Heart right ventricle (tissue), 16 donors: Measurements from ENCODE around the gene VKORC1L1. TPM values are rescaled to one million over a fixed set of nuclear protein-coding genes. Genes with fewer than 3 reads are reported as not detected.

Experiments
- ATAC-seq, 8 donors: fragments of 200-7000 bp; cut with Tn5 transposase; one replicate each; pipeline ENCODE4 v1.9.1; 2020; ENCODE audit warnings: mild to moderate bottlenecking in 8 of 8, moderate library complexity in 8 of 8, moderate number of reproducible peaks in 1 of 8
- DNase-seq, 2 donors: peaks; one replicate each; pipeline ENCODE4 v3.0.0-alpha.2; 2020
- H3K27ac ChIP-seq, 10 donors: fragments of 200-600 bp; sonication (generic) in 2 of 10; one replicate each; pipeline versions ENCODE4 v1.5.0 to v1.8.0; 2020 to 2022; ENCODE audit warnings: mild to moderate bottlenecking in 3 of 10
- H3K27me3 ChIP-seq, 7 donors: fragments of 200-600 bp; one replicate each; pipeline ENCODE4 v1.8.0; 2021 to 2022; ENCODE audit warnings: mild to moderate bottlenecking in 2 of 7
- H3K36me3 ChIP-seq, 9 donors: fragments of 200-600 bp; sonication (generic) in 1 of 9; one replicate each; pipeline versions ENCODE4 v1.5.0 to v1.8.0; 2020 to 2022; ENCODE audit warnings: mild to moderate bottlenecking in 2 of 9
- H3K4me1 ChIP-seq, 9 donors: fragments of 200-600 bp; sonication (generic) in 1 of 9; one replicate each; pipeline versions ENCODE4 v1.5.0 to v1.8.0; 2020 to 2022; ENCODE audit warnings: mild to moderate bottlenecking in 4 of 9
- H3K4me3 ChIP-seq, 10 donors: fragments of 200-600 bp; sonication (generic) in 2 of 10; one replicate each; pipeline versions ENCODE4 v1.5.0 to v1.8.0; 2020 to 2022; ENCODE audit warnings: mild to moderate bottlenecking in 7 of 10, moderate library complexity in 2 of 10
- H3K9me3 ChIP-seq, 11 donors: fragments of 200-600 bp in 10 of 11; sonication (generic) in 2 of 11; one replicate each; pipeline versions ENCODE4 v1.5.0 to v1.8.0; 2013 to 2022; ENCODE audit warnings: mild to moderate bottlenecking in 2 of 11, control low read depth in 1 of 11, moderate library complexity in 1 of 11
- WGBS, 2 donors: extraction: QIAGEN DNeasy Blood & Tissue Kit; methylation state at CpG; one replicate each; pipeline ENCODE4 v1.1.7; 2013; ENCODE audit warnings: inconsistent platforms in 1 of 2; 5-methylcytosine and 5-hydroxymethylcytosine counted together
- intact Hi-C, 10 donors: fragments of 100-400 bp; cut with DNase I; formaldehyde crosslinking; loops; one replicate each; pipeline versions ENCODE4 v1.11.1 to v1.14.2; 2022
- polyA plus RNA-seq, 2 donors: library from polyadenylated mRNA; stranded (reverse); fragments of 200-250 nt; gene quantifications; one replicate each; pipeline ENCODE4 v1.2.3, GENCODE V29; 2013
- total RNA-seq, 10 donors: library from RNA; stranded (reverse); fragmentation: NEBNext Ultra II Directional in 3 of 10; extraction: Animal tissue kit (Norgen Biotek cat#: 25700) in 3 of 10; gene quantifications; one replicate each; pipeline versions ENCODE4 v1.2.1 to v1.2.4, GENCODE V29; 2021 to 2023
- TF ChIP-seq, protein P1 (sequence below), 9 donors: fragments of 200-600 bp; sonication (generic) in 2 of 9; IDR thresholded peaks; one replicate each; pipeline versions ENCODE4 v1.5.0 to v1.8.0; 2021 to 2022; ENCODE audit warnings: antibody characterized with exemption in 9 of 9, mild to moderate bottlenecking in 5 of 9, moderate library complexity in 1 of 9
- donor health status: Arrhythmogenic right ventricular cardiomyopathy.
- donor health status: ischemic (EF 13 %, LVEDD 7.1; RV severe dilation, severe dysfunction).
- donor health status: healthy with polysubstance abuse.
- donor health status: DM: no; HTN: yes; CAD: no.
- donor health status: DM: no; HTN: no; CAD: no.
- donor health status: ischemic (EF 25% LVEDD 6.9; RV normal size, moderate dysfunction).
- donor health status: ischemic (EF 25% LVEDD 5.7; RV mildly dilated, moderate dysfunction).
- donor health status: healthy.
- donor health status: DM: yes; HTN: yes; CAD: no.
- donor health status: Ischemic cardiomyopathy.
- donor health status: ischemic (EF 35%, LVEDD 5.7; RV mildly dilated, moderate dysfunction).
- donor health status: nonischemic (EF 11% LVEDD 7.7; RV severe dilation, severe dysfunction).
- donor health status: DM: yes; HTN: yes; CAD: no.
- donor health status: PGD.
- donor health status: ischemic (EF 29% LVEDD 5.4; RV normal size, mild dysfunction).
- donor health status: nonischemic (EF 23%, LVEDD 6.1; RV moderate dilation, normal function).

VKORC1L1 gene
- total and polyA plus RNA-seq, 12 donors, result 4.4 to 23.8 (median 17.0) TPM

DNA sequence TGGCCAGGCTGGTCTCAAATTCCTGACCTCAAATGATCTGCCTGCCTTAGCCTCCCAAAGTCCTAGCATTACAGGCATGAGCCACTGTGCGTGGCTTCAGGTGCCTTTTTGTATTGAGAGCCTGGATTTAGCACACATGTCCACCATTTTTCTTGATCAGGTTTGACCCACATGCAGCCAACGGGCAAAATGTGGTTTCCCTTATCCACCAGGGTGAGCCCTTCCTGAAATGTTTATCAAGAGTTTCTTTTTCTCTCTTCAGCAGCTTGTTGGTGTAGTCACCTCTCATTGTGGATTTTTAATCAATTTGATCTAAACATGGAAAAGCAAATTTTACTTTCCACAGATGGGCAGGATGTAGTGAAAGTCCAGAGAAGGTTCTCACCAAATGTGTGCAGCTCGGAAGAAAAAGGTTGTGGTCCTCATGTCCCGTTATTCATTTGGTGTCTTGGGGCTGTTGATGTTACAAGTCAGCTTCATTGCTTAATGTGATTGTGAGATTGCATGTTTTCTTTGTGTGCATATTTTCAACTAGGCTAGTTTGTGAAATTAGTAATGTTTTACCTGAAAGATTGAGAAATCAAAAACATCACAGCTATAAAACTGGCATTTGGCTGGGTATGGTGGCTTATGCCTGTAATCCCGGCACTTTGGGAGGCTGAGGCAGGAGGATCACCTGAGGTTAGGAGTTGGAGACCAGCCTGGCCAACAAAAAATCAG lies 80.3 kb downstream of the VKORC1L1 start:
- Histone ChIP-seq H3K27me3 (no peaks in the 10 kb centered on the region), H3K36me3 (peaks cover 0 to 50% (median 3%) of the 10 kb centered on the region in 9 donors), H3K9me3 (no peaks in the 10 kb centered on the region), H3K27ac (no peak overlapping the region), H3K4me3 (no peak overlapping the region), H3K4me1 (no peaks in the 10 kb centered on the region)
- DNase-seq (no peak), ATAC-seq (no peak)
- TF ChIP-seq, protein P1, sequence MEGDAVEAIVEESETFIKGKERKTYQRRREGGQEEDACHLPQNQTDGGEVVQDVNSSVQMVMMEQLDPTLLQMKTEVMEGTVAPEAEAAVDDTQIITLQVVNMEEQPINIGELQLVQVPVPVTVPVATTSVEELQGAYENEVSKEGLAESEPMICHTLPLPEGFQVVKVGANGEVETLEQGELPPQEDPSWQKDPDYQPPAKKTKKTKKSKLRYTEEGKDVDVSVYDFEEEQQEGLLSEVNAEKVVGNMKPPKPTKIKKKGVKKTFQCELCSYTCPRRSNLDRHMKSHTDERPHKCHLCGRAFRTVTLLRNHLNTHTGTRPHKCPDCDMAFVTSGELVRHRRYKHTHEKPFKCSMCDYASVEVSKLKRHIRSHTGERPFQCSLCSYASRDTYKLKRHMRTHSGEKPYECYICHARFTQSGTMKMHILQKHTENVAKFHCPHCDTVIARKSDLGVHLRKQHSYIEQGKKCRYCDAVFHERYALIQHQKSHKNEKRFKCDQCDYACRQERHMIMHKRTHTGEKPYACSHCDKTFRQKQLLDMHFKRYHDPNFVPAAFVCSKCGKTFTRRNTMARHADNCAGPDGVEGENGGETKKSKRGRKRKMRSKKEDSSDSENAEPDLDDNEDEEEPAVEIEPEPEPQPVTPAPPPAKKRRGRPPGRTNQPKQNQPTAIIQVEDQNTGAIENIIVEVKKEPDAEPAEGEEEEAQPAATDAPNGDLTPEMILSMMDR (IDR thresholded peaks at IDR 0.05), result no peak
- intact Hi-C loops, result no loop called here
- 94 to 95% methylated on average over 5 of the region's 5 CpGs for WGBS, 2 donors

DNA sequence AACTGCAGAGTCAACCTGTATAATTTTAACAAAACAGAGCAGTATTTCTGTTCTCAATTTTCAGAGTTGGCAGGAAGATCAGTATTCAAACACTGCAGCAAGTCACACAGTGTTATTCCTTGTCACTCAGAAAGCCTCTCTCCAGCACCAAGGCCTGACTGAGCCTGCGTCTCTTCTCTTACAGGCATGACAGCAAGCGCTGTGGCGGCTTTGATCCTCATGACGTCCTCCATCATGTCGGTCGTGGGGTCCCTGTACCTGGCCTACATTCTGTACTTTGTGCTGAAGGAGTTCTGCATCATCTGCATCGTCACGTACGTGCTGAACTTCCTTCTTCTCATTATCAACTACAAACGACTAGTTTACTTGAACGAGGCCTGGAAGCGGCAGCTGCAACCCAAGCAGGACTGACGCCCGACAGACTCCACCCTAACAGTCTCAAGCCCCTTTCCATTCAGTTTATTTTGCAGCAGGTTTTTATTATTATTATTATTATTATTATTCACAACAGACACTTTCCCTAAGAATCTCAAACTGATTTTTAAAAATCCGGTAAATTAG lies 81.1 kb downstream of the VKORC1L1 start:
- 89 to 91% methylated on average over 15 of the region's 15 CpGs for WGBS, 2 donors
- Histone ChIP-seq H3K4me1 (no peaks in the 10 kb centered on the region), H3K27ac (no peak overlapping the region), H3K9me3 (no peaks in the 10 kb centered on the region), H3K27me3 (no peaks in the 10 kb centered on the region), H3K4me3 (no peak overlapping the region), H3K36me3 (peaks cover 0 to 58% (median 3%) of the 10 kb centered on the region in 9 donors)
- no peak for ATAC-seq
- TF ChIP-seq, protein P1 (IDR thresholded peaks at IDR 0.05), result no peak
- intact Hi-C loops, result no loop called here
- no peak for DNase-seq

DNA sequence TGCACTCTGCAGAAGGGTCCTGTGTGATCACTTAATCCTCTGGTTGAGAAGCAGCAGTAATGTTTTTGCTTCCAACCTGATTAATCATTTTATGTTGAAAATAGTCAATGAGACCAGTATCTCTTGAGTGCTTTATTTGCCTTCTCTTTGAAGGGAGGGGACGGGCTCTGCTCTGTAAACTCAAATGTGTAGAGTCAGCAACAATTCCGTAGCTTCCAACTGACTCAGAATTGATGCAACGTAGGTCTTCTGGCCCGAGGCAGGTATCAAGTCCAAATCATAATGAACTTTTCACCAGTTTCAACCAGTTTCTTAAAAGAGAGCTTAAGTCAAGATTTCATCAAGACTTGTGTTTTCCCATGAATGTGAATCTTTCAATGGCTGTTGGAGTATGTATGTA lies 82.8 kb downstream of the VKORC1L1 start:
- WGBS, 2 donors, result 95 to 97% methylated on average over 4 of the region's 4 CpGs
- no peaks in the 10 kb centered on the region for H3K4me1 ChIP-seq
- no peak overlapping the region for H3K27ac ChIP-seq
- no peaks in the 10 kb centered on the region for H3K27me3 ChIP-seq
- intact Hi-C loops, result no loop called here
- H3K36me3 ChIP-seq, result peaks cover 0 to 76% (median 12%) of the 10 kb centered on the region in 9 donors
- TF ChIP-seq, protein P1 (IDR thresholded peaks at IDR 0.05), result no peak
- ATAC-seq (no peak), DNase-seq (no peak)
- H3K9me3 ChIP-seq, result no peaks in the 10 kb centered on the region
- no peak overlapping the region for H3K4me3 ChIP-seq

DNA sequence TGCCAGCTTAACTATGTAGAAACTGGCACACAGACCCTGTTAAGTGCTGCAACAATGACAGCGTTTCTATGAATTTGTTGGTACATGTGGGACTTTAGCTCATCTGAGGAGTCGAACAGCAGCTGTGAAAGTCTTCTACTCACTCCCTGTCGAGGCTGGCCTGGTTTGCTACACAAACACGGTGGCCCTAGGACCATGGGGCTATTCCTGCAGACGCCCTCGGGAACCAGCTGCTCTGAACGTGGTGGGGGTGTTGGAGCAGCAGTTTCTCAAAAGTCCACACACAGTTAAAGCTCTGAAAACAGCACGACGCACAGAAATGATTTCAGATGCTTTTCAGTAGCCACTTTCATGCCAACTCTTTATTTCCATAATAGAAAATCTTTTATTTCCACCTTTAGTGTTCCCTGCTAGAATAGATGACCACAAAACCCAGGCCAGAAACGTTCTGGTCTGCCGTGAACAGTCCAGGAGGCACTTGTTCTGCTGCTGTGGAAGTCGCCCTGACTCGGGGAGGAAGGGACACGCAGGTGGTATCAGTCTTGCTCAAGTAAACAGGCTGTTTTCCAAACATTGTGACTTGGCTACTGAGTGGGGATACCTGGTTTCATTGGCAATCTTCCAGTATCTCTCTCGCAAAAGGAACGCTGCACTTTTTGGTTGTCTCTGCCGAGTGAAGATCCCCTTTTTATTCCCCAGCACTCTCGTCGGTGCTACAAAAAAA lies 87.6 kb downstream of the VKORC1L1 start:
- no peak overlapping the region for H3K27ac ChIP-seq
- WGBS, 2 donors, result 71 to 80% methylated on average over 19 of the region's 19 CpGs
- no peak overlapping the region for H3K4me3 ChIP-seq
- peaks cover 0 to 100% (median 51%) of the 10 kb centered on the region in 9 donors for H3K36me3 ChIP-seq
- ATAC-seq, result no peak
- intact Hi-C loops, result no loop called here
- no peaks in the 10 kb centered on the region for H3K27me3 ChIP-seq
- no peak for DNase-seq
- no peaks in the 10 kb centered on the region for H3K4me1 ChIP-seq
- H3K9me3 ChIP-seq, result no peaks in the 10 kb centered on the region
- TF ChIP-seq, protein P1 (IDR thresholded peaks at IDR 0.05), result no peak
